Left renal cortex interstitium (tissue), 4 donors: ENCODE measurements around the gene C1orf159. TPM values are rescaled to one million over a fixed set of nuclear protein-coding genes. Genes with fewer than 3 reads are reported as not detected.

Experiments used
- polyA plus RNA-seq, 4 donors: library from polyadenylated mRNA; unstranded; fragments of 120-200 nt; gene quantifications; one replicate each; pipeline ENCODE4 v1.2.1, GENCODE V29; 2013; ENCODE audit not compliant: insufficient read length in 4 of 4

The C1orf159 gene
- polyA plus RNA-seq, 4 donors = 5.5 to 24.1 (median 14.1) TPM

Other genes starting within 250 kb of the C1orf159 start
- gene SAMD11, start 192.2 kb downstream of the C1orf159 start, polyA plus RNA-seq = 100 to 1,000 TPM in 2 of 4 donors, 10 to 100 TPM in 2; 44.0 to 107 (median 86.6) TPM
- gene NOC2L, start 156.8 kb downstream of the C1orf159 start, polyA plus RNA-seq = 10 to 100 TPM; 55.8 to 70.0 (median 64.6) TPM
- gene KLHL17, start 155.5 kb downstream of the C1orf159 start, polyA plus RNA-seq = 10 to 100 TPM in 2 of 4 donors, 1 to 10 TPM in 2; 7.3 to 18.8 (median 12.1) TPM
- gene PLEKHN1, start 149.6 kb downstream of the C1orf159 start, polyA plus RNA-seq = under 1 TPM; 0.13 to 0.70 (median 0.32) TPM
- under 1 TPM in 2 of 4 donors, not detected in 2; 0.30 to 0.46 TPM for gene PERM1, start 134.0 kb downstream of the C1orf159 start, polyA plus RNA-seq
- 10 to 100 TPM; 15.9 to 41.0 (median 35.2) TPM for gene HES4, start 116.0 kb downstream of the C1orf159 start, polyA plus RNA-seq
- gene ISG15, start 102.6 kb downstream of the C1orf159 start, polyA plus RNA-seq = 10 to 100 TPM; 12.8 to 19.8 (median 16.2) TPM
- 100 to 1,000 TPM; 176 to 318 (median 282) TPM for gene AGRN, start 96.0 kb downstream of the C1orf159 start, polyA plus RNA-seq
- under 1 TPM; 0.32 to 0.78 (median 0.69) TPM for gene RNF223, start 41.8 kb downstream of the C1orf159 start, polyA plus RNA-seq
- gene TTLL10, start 57.8 kb upstream of the C1orf159 start, polyA plus RNA-seq = 1 to 10 TPM in 1 of 4 donors, under 1 TPM in 3; 0.41 to 1.1 (median 0.63) TPM
- gene TNFRSF18, start 90.5 kb upstream of the C1orf159 start, polyA plus RNA-seq = under 1 TPM; 0.29 to 0.79 (median 0.53) TPM
- gene TNFRSF4, start 98.1 kb upstream of the C1orf159 start, polyA plus RNA-seq = 1 to 10 TPM; 1.7 to 3.1 (median 2.0) TPM
- gene SDF4, start 115.9 kb upstream of the C1orf159 start, polyA plus RNA-seq = 100 to 1,000 TPM; 115 to 144 (median 130) TPM
- 10 to 100 TPM; 19.8 to 24.4 (median 21.4) TPM for gene B3GALT6, start 116.1 kb upstream of the C1orf159 start, polyA plus RNA-seq
- gene C1QTNF12, start 130.6 kb upstream of the C1orf159 start, polyA plus RNA-seq = 10 to 100 TPM in 3 of 4 donors, 1 to 10 TPM in 1; 7.2 to 17.3 (median 14.9) TPM
- gene UBE2J2, start 157.8 kb upstream of the C1orf159 start, polyA plus RNA-seq = 10 to 100 TPM; 40.9 to 68.6 (median 58.4) TPM
- gene SCNN1D, start 164.3 kb upstream of the C1orf159 start, polyA plus RNA-seq = 10 to 100 TPM in 1 of 4 donors, 1 to 10 TPM in 3; 2.4 to 10.2 (median 6.9) TPM
- gene ACAP3, start 191.8 kb upstream of the C1orf159 start, polyA plus RNA-seq = 10 to 100 TPM; 14.9 to 45.2 (median 33.0) TPM
- gene PUSL1, start 192.5 kb upstream of the C1orf159 start, polyA plus RNA-seq = 10 to 100 TPM in 2 of 4 donors, 1 to 10 TPM in 2; 7.3 to 12.4 (median 10.7) TPM
- gene INTS11, start 208.6 kb upstream of the C1orf159 start, polyA plus RNA-seq = 100 to 1,000 TPM in 3 of 4 donors, 10 to 100 TPM in 1; 94.8 to 169 (median 129) TPM
- 10 to 100 TPM; 12.4 to 21.1 (median 17.3) TPM for gene CPTP, start 208.7 kb upstream of the C1orf159 start, polyA plus RNA-seq
- under 1 TPM; 0.28 to 0.70 (median 0.45) TPM for gene TAS1R3, start 215.2 kb upstream of the C1orf159 start, polyA plus RNA-seq
- 10 to 100 TPM; 24.6 to 52.2 (median 45.6) TPM for gene DVL1, start 233.3 kb upstream of the C1orf159 start, polyA plus RNA-seq
- 100 to 1,000 TPM; 164 to 219 (median 209) TPM for gene MXRA8, start 242.5 kb upstream of the C1orf159 start, polyA plus RNA-seq